Stimulated activated CD4-positive, alpha-beta T cell treated with anti-CD3 and anti-CD28 coated beads, Interleukin-4, amount 100 ng/mL, for 1 hour (primary cell): Measurements from ENCODE around the gene BEST2.

Source experiments
- DNase-seq: peaks from one replicate; pipeline ENCODE4 v3.0.0-alpha.2; 2020

The BEST2 gene

GRCh38 chr19:12802267-12803106, 50.9 kb downstream of the BEST2 start:
- DNase-seq = no peak

DNA sequence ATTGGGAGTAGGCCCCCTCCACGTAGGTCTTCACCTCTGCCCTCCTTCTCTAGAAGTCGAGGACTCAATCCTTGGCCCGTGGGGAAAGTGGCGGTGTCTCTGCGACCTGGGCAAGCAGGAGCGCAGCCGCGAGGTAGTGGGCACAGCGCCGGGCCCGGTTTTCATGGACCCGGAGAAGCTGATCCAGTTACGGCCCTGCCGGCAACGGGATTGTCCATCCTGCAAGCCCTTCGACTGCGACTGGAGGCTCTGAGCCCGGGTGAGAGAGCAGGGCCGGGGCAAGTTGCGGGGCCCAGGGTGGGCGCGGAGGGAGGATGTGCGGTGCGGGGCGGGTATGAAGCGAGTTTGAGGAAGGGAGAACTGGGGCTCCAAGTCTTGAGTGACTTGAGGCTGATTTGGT, 52.5 kb downstream of the BEST2 start:
- no peak for DNase-seq

DNA sequence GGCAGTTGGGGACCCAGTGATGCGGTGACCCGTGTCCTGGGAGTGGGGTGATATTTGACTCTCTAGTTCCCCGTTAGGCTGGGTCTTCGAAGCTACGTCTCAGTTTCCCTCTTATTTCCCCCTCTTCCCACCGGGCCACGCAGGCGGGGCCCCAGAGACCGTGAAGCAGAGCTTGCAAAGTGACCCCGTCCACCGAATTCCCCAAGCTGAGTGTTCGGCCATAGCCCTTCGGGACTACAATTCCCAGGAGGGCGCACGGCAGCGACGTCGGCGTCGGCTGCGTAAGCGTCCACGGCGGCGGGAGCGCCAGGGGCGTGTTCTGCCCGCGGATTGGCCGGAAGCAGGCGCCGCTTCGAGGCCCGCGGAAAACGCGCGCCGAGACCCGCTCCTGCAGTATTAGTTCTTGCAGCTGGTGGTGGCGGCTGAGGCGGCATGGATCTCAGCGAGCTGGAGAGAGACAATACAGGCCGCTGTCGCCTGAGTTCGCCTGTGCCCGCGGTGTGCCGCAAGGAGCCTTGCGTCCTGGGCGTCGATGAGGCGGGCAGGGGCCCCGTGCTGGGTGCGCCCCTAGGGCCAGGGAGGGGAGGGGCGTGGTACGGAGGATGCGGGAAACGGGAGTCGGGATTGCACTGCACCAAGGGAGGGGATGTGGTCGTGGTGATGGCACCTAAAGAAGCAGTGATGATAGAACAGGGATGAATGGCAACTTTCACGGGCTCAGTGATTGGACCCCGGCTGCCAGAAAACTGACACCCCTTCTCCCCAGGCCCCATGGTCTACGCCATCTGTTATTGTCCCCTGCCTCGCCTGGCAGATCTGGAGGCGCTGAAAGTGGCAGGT, 54.9 kb downstream of the BEST2 start, which contains the start of gene RNASEH2A:
Gene RNASEH2A (plus strand): TSS at position 343 of the 840 bp plus-strand sequence. CDS start 90 bp downstream, at position 433.
- DNase-seq = peak; percentile 86
